ENCODE results near the gene MYO1G. TPM values are rescaled to one million over a fixed set of nuclear protein-coding genes. Genes with fewer than 3 reads are reported as not detected.

The MYO1G gene
- total RNA-seq, 2 experiments from 2014 or later, result 399 to 403 TPM

- Mint-ChIP-seq H3K4me3 (peak overlapping the region; percentile 100), H3K27ac (peak overlapping the region; percentile 100), H3K9me3 (no peaks in the 10 kb centered on the region), H3K36me3 (ENCODE audit: low read depth) (peaks cover 81% of the 10 kb centered on the region), H3K4me1 (ENCODE audit: low read depth) (peaks cover 53% of the 10 kb centered on the region), H3K27me3 (no peaks in the 10 kb centered on the region)
- intact Hi-C loops (cut with micrococcal nuclease), result loop anchor here (10.0 kb wide), 1 partner anchor 126 kb away; no protein-coding TSS in a partner anchor
- POLR2A ChIA-PET, result interaction anchor here (0.7 to 16.8 kb wide), 18 partner anchors 7 to 407 kb away, joined by 3 to 328 read pairs (median 7); partner anchors contain the start of genes CCM2, DDX56, PPIA and PURB
- CTCF ChIA-PET, result interaction anchor here (0.9 to 7.1 kb wide), 8 partner anchors 8 to 155 kb away, joined by 3 to 42 read pairs (median 4); partner anchors contain the start of gene CCM2
- DNase-seq (peak; percentile 70), ATAC-seq (peak; percentile 1)
- no peak for TF ChIP-seq CTCF (IDR thresholded peaks at IDR 0.05)
These were observed 2.4 kb upstream of the MYO1G start for GRCh38 chr7:44981035-44981706.

- ChIA-PET CTCF (interaction anchor here (0.9 to 7.1 kb wide), 7 partner anchors 9 to 156 kb away, joined by 3 to 42 read pairs (median 3); partner anchors contain the start of gene CCM2), POLR2A (interaction anchor here (0.7 to 16.8 kb wide), 18 partner anchors 6 to 406 kb away, joined by 3 to 328 read pairs (median 6); partner anchors contain the start of genes CCM2, DDX56, PURB and TBRG4)
- H3K4me1 Mint-ChIP-seq (ENCODE audit: low read depth), result peaks cover 60% of the 10 kb centered on the region
- intact Hi-C loops (cut with micrococcal nuclease), result loop anchor here (1.0 to 10.0 kb wide), 2 partner anchors 126 to 131 kb away; partner anchors contain the start of gene TBRG4
- peak; percentile 97 for DNase-seq
- H3K4me3 Mint-ChIP-seq, result peak overlapping the region; percentile 100
- no peak for TF ChIP-seq CTCF (IDR thresholded peaks at IDR 0.05)
- no peaks in the 10 kb centered on the region for H3K27me3 Mint-ChIP-seq
- peak; percentile 52 for ATAC-seq
- H3K36me3 Mint-ChIP-seq (ENCODE audit: low read depth), result peaks cover 81% of the 10 kb centered on the region
- no peaks in the 10 kb centered on the region for H3K9me3 Mint-ChIP-seq
- peak overlapping the region; percentile 100 for H3K27ac Mint-ChIP-seq
These were observed 1.7 kb upstream of the MYO1G start for GRCh38 chr7:44980393-44981034.

- peak; percentile 24 for TF ChIP-seq CTCF (IDR thresholded peaks at IDR 0.05)
- H3K4me3 Mint-ChIP-seq, result peak overlapping the region; percentile 100
- ATAC-seq, result peak; percentile 2
- CTCF ChIA-PET, result interaction anchor here (0.7 to 7.1 kb wide), 8 partner anchors 11 to 157 kb away, joined by 3 to 42 read pairs (median 4); partner anchors contain the start of gene CCM2
- H3K27me3 Mint-ChIP-seq, result no peaks in the 10 kb centered on the region
- peaks cover 66% of the 10 kb centered on the region for H3K4me1 Mint-ChIP-seq (ENCODE audit: low read depth)
- POLR2A ChIA-PET, result interaction anchor here (0.6 to 16.8 kb wide), 32 partner anchors 5 to 405 kb away, joined by 3 to 328 read pairs (median 4); partner anchors contain the start of genes CCM2, DDX56, OGDH and PURB
- DNase-seq, result peak; percentile 53
- H3K9me3 Mint-ChIP-seq, result no peaks in the 10 kb centered on the region
- H3K27ac Mint-ChIP-seq, result peak overlapping the region; percentile 100
- intact Hi-C loops (cut with micrococcal nuclease), result loop anchor here (1.0 to 10.0 kb wide), 2 partner anchors 125 to 132 kb away; partner anchors contain the start of gene TBRG4
- H3K36me3 Mint-ChIP-seq (ENCODE audit: low read depth), result peaks cover 81% of the 10 kb centered on the region
These were observed 922 bp upstream of the MYO1G start for GRCh38 chr7:44979481-44980392.

- ATAC-seq (no peak), DNase-seq (peak; percentile 52)
- Mint-ChIP-seq H3K9me3 (no peaks in the 10 kb centered on the region), H3K27me3 (no peaks in the 10 kb centered on the region), H3K36me3 (ENCODE audit: low read depth) (peaks cover 81% of the 10 kb centered on the region), H3K4me3 (peak overlapping the region; percentile 100), H3K4me1 (ENCODE audit: low read depth) (peaks cover 56% of the 10 kb centered on the region), H3K27ac (peak overlapping the region; percentile 100)
- ChIA-PET POLR2A (interaction anchor here (1.4 to 16.8 kb wide), 8 partner anchors 7 to 134 kb away, joined by 3 to 328 read pairs (median 10); partner anchors contain the start of genes CCM2 and TBRG4), CTCF (interaction anchor here (1.0 to 7.1 kb wide), 2 partner anchors 48 to 159 kb away, joined by 3 to 42 read pairs; no protein-coding TSS in a partner anchor)
- intact Hi-C loops (cut with micrococcal nuclease), result no loop called here
- no peak for TF ChIP-seq CTCF (IDR thresholded peaks at IDR 0.05)
These were observed 868 bp downstream of the MYO1G start for GRCh38 chr7:44977959-44978335.
